Activated naive CD4-positive, alpha-beta T cell (primary cell): ENCODE data around the gene HES5.

Experiments
- DNase-seq, 4 experiments: peaks; one replicate each; lab custom pipeline; 2025; lab: John Stamatoyannopoulos, UW

HES5 gene

DNA sequence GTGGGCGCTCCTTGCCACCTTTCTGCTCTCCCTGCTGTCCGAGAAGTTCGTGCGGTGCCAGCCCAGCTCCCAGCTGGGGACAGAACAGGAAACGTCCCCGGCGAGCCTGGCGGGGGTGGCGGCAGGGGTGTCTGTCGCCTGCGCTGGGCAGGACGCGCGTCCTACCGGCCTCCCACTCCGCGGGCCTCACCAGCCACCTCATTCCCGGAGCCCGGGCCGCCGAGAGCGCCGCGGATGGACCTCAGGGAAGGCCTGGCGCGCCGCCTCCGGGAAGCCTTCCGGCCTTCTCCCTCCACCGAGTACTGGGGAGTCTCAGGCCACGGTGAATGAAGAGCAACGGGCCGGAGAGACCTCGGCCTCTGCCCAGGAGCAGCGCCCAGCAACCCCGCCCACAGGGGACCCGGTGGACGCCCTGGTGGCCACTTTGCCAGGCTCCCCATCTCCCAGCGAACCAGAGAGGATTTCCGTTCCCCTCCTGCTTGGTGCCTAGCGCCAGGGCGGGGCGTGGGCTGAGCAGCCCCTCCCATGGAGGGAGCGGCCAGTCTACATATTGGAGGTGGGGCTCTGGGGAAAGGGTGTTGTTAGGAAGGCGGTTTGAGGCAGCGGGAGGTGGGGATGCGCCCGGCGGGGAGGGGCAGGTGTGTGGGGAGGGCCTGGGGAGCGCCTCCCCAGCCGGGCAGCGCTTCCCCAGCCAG, 16.6 kb upstream of the HES5 start:
- DNase-seq: peak in 3 of 4 experiments; percentile 28 to 71 (median 61)

DNA sequence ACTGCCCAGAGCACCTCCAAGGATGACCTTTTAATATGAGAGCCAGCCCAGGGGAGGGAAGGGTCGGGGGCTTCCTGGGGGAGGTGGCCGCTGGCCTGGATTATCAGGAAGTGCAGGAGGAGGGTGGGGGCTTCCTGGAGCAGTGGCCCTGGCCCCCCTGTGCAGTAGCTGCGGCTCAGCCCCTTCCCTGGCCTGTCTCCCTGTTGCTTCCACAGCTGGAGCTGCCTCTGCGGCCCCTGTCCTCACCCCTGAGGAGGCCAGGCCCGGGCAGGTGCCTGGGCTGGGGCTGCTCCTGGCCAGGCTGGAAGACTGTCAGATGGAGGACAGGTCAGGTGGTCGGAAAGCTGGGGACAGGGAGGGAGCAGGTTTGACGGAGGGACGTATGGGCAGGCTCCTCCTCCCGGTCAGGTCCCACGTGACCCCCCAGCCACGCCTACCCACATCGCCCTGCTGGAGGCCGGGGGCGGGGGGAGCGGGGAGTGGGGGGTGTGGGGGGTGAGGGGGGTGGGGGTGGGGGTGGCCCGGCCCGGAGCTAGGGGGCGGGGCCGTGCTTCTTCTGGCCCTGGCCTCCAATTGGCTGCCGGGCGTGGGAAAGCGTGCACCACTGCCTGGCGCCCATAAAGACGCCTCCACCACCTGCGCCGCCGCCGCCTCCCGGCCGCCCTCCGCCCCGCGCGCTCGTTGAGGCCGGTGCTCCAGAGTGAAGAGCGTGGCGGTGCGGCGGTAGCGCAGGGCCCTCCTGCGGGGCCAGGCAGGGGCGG, 15.9 kb upstream of the HES5 start:
- peak; percentile 47 to 88 (median 64) for DNase-seq

DNA sequence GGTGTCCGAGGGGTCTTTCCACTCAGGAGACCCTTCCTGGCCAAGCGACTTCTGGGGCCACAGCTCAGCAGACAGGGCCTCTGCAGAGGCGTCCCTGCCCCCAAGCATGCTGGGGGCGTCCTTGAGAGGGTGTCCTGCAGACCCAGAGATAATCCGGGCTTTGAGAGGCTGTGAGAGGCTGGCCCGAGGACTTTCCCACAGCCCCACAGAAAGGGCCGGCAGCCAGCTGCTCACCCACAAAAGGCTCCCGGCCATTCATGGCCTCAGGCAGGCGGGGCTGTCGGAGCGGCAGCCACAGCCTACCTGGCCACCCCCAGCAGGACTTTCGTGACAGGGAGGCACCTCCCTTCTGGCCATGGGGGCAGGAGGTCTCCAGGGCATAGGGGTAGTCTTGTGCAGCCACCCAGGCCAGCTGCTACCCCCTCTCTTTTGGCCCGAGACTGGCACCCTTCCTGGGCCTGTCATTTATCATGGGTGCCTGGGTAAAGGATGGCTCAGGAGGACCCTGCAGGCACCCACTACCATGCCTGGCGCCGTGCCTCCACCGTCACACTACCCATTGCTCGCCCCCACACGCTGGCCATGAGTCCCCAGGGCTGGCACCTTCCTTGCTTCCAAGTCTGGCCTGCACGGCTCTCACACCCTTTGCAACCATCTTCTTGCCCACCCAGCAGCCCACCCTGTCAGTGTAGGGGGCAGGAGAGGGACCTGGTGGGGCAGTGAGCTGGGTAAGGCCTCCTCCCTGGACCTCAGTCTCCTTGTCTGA, 15.0 kb upstream of the HES5 start:
- DNase-seq: no peak

DNA sequence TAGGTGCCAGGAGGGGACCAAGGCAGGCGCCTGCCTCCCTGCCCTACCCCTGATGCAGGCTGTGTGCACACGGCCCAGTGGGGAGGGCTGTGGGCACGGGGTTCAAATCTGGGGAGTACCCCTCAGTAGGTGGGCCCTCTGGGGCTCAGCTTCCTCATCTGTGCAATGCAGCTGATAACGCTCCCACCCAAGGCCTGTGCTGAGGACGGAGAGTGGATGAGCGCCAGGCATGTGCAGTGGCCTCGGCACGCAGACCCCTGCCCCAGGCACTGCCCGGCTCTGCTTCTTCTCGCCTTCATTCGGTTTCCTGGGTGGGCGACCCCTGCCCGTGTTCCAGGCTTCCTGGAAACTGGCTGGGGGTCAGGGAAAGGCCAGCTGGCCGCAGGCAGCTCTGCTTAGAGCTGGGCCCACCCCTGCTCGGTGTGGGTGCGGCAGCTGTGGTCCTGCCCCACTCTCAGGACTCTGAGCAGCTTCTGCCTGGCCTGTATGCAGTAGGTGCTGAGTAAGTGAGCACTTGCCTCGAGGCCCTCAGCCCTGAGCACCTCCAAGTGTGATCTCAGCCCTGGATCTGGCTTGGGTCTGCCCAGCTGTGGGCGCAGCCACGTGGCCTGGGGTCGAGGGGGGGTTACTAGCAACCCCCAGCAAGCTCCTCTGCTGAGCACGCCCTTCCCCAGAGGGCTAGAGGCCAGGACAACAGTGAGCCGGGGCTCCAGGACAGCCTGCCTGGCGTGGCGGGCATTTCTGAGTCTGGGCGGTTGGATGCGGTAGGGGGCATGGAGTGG, 14.2 kb upstream of the HES5 start:
- DNase-seq: no peak

DNA sequence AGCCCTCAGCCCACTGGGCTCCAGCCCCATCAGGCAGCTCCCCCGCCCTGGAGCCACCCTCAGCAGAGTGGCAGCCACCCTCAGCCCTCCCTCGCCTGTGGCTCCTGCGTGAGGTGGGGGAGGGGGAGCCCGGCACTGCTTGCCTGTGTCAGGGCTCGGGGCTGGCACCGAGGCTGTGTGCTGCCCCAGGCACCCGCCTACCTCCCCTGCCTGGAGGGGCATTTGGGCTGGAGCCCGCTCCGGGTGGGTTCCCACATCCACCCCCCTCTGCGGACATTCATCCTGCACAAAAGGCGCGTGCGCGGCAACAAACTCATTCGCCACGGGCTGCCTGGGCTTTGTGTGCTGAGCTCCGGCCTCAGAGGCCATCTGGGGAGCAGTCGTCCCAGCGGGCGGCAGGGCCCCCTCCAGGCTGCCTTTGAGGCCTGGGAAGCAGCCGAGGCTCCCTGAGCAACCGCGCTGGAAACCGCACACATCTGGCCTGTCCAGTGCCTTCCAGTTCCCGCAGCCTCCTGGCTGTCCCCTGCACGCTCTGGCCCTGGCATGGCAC, 13.6 kb upstream of the HES5 start:
- DNase-seq: peak in 2 of 4 experiments; percentile 43 to 67

DNA sequence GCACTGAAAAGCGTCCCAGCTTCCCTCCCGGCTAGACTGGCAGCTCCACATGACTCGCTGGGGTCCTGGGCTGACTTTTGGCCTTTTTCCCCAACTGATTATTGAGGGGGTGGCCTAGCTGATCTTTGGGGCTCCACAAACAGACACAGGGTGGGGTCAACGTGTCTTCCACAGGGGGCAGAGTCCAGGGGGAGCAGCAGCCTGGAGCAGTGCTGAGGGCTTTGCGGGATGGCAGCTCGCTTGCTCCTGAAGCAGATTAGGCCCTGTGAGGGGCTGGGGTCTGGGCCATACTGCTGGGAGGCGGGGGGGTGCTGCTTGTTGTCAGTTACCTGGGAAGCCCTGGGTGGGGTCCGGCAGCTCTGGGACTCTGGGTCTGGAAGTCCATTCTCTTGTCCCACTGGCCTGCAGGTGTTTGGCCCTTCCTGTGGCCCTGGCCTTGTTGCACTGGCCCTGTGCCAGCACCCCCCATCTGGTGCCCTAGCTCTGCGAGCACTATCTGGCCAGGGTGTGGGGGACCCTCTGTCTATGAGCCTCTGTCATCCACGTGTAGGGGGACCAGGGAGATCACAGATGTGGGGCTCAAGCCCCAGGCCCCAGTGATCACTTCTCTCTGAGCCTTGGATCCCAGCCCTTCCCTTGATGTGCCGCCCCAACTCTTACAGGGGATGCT, 12.3 kb upstream of the HES5 start:
- no peak for DNase-seq

DNA sequence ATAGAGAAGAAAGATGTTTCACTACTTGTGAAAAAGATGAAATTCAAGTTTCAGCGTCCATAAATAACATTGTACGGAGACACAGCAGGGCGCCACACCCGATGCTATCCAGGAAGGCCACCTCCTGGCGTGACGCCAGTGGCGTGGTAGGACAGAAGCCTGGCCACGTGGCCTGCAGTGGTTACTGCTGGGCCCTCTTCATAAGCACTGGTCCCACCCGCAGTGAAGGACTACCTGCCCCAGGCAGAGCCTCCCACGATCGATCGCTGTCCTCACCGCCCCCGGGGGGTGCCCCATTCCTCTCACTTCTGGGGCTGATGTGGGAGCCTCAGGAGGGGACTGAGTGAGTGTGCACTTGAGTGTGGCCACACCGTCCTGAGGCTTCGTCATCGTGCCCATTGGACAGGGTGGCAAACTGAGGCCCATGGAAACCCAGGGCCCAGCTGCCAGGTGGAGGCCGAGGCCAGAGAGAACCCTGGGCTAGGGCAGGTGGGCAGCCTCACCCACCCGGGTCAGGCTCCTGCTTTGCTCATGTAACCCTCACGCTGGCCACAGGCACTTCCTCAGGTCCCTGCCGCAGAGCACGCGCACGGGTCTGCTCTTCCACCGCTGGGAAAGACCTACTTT, 11.7 kb upstream of the HES5 start:
- DNase-seq: no peak

DNA sequence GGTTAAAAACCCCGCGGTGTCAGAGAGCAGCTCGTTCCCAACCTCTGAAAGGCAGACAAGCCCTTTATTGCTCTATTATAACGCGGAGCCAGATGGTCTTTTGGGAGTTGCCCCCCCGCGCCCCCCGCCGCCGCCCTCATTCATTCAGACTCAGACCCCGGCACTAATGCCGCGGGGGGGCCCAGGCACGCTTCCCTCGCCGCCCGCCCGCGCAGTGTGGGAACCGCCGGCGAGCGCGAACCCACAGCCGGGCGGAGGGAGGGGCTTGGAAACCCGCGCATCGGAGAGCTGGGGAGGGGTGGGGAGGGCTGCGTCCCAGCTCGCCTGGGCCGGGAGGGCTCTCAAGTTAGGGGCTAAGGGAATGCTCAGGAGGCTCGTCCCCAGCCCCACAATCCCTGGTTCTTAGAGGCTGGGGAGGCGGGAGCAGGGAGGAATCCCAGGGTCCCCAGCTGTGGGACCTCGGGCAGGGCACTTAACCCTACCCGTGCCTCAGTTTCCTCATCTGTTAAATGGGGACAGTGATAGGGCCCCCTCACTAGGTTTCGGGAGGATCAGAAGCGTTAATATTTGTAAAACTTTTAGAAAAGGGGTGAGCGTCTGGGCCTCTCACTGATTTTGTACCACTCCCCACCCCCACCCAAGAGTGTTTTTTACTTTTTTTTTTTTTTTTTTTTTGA, 10.9 kb upstream of the HES5 start:
- no peak for DNase-seq

DNA sequence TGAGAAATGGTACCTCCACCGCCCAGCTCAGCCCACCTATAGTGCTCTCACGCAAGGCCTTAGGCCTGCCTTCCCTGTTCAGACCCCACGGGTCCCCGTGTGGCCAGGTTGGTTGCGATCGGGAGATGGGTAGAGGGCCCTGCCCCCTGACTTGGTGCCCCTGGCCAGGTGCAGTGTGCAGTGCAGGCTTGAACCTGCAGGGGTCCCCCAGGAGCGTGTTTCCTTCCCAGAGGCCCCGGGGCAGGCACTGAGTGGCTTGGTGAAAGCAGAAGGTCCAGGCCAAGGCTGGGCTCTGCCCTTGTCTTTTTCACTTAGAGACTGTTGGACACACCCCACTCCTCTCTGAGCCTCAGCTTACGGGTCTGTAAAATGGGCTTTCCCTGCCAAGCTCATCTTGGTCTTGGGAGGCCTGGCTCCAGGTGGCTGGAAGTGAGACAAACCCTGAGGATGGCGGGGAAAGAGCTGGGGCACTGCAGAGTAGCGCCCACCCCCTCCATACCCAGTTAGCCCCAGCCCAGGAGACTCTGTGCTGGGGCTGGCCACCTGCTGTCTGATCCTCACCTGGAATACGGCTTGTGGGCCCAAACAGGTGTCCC, 9.3 kb upstream of the HES5 start:
- DNase-seq: peak in 1 of 4 experiments; percentile 31

DNA sequence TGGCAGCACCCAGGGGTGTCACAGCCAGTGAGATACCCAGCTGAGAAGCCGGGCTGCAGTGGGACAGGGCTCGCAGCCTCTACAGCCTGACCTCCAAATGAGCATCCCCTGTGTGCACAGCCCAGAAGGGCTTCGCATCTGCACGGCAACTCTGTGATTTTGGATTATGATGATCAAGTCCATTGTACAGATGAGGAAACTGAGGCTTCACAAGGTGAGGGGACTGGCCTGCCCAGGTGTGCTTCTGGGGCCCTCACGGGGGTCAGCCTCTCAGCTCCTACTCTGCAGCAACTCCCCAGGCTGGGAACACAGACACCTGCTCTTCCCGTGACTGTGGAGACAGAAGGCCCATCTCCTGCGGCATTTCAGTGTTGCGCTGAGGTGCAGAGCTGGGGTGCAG, 8.8 kb upstream of the HES5 start:
- DNase-seq: no peak

DNA sequence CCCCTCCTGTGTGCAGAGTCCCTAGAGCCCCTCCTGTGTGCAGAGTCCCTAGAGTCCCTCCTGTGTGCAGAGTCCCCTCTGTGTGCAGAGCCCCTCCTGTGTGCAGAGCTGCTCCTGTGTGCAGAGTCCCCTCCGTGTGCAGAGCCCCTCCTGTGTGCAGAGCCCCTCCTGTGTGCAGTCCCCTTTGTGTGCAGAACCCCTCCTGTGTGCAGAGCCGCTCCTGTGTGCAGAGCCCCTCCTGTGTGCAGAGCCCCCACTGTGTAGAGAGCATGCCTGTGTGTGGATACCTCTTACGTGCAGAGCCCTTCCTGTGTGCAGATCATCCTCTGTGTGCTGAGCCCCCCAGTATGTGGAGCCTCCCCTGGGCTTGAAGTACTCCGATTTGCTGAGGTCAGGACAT, 8.3 kb upstream of the HES5 start:
- DNase-seq: no peak

DNA sequence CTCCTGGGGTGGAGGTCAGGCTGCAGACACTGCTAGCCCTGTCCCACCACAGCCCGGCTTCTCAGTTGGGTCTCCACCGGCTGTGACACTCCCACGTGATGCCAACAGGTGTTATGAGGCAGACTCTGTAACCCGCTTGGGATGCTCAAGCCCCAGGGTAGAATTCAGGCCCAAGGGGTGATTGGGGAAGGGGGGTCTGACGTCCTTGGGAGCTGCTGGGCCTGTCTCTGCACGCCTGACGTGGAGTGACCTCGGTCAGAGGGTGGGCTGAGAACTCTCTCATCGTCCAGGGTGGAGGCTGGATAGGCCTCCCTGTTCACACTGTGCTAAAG, 7.7 kb upstream of the HES5 start:
- no peak for DNase-seq

DNA sequence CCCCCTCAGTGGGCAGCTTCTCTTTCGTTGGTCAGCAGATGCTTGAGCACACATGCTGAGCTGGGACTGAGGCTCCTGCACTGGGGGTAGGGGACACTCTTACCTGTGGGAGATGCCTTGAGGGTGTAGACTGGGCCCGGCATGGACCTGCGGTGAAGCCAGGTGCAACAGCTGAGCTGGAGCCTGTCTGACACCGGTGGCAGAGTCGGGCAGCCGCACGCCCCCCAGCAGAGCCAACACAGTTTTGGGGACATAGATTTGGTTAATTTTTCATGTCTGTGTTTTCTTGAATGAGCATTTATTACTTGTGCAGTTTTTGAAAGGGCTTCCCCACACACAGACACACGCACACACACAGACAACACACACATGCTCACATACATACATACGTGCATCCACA, 5.9 kb upstream of the HES5 start:
- DNase-seq: no peak

DNA sequence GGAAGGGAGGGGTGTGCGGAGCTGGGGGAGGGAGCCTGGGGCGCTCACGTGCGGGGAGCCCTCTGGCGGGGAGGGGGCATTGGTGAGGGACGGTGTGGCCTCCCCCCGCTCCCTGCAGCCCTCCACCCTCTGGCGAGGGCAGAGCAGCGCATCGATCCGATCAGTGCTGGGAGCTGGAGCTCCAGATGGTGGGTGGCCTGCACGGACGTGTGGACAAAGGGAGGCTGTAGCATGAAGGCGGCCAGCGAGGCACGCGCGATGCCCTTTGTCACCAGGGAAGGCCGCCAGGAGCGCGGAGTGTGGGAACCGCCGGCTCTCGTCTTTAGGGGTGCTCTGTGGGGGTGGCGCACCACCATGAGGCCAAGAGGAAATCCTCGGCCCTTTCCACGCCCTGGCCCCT, 5.4 kb upstream of the HES5 start:
- no peak for DNase-seq

DNA sequence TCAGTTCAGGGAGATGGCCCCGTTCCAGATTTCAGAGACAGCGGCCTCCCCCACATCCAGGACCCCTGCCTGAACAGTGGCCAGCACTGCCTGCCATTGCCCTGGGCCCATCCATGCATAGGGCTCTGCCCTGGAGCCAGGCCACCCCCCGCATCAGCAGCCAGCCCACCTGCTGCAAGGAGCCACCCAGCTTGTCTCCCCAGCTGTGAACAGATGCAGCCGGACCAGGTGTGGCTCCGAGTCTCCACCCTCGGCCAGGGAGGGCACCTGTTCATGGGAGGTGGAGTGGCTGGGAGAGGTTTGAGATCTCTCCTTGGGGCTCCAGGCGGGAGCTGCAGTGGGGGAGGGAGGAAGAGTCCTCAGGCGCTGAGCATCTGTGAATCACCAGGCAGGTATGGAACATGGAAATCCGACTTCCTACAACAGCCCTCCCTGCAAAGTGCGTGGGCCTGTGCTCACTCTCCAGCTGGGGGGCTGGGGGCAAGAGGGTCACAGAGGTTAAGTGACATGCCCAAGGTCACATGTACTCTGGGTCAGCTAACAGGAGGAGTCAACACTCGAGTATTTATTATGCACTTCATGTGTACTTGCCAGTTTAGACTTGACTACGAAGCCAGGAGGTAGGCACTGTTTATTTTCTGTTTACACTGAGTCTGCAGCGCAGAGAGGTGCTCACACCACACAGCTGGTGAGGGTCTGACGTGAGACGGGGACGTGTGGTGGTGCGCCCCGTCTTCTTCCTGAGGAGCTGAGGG, 4.8 kb upstream of the HES5 start:
- DNase-seq: no peak

DNA sequence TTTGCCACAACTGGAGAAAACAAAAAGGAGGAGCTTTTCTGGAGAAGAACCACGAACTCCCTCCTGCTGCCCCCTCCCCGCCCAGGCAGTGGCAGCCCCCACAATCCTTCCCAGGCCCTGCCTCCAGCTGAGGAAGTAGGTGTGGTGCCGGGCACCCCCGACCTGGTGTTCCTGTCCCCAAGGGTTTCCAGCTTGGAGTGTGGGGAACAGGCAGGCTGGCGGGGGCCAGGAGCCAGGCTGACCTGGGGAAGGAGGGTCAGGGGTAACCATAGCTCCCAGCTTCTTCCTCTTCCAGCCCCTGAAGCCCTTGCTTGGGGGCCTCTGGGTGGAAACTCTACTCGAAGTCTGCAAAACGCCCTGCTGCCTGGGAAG, 4.2 kb upstream of the HES5 start:
- DNase-seq: no peak

DNA sequence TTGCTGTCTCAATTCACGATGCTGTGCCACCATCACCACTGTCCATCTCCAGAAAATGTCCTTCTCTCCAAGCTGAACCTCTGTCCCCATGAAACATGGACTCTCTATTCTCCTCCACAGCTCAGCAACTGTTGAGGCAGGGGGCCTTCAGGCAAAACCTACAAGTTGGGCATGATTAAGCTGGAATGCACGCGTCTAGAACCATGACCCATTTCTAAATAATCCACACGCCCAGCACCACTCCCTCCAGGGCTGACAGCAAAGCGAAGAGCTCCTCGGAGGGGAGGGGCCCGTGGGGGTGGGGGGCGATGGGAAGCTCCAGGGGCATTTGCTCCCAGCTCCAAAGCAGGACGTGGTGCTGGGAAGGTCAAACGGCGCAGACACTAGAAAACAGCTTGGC, 3.3 kb upstream of the HES5 start:
- DNase-seq: no peak

DNA sequence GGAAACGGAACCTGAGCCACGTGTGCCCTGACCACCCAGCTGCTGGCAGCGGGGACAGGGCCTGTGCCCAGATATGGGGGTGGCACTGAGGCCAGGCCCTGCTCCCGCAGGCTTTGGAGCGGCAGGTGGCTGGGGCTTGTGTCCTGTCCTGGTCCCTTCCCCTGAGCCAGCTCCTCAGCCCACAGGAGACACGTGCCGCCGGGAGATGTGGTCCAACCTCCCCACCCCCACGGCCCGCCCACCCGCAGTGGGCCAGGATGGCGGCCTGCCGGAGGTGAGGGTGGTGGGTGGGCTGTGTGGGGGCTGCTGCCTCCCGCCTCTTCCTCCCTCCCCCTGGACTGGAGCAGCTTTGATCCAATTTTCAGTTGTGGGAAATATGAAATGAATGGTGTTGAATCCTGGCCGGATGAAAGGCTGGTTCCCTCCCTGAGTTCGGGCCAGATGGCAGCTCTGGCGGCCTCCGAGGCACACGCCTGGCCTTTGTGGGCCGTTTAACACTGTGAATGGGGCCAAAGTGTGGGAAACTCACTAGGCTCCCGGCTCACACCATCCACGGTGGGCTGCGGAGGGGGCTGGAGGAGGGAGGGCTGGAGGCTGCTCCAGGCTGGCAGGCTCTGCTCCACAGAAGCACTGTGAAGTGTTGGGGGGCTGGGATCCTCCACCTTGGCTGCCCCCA, 2.6 kb upstream of the HES5 start:
- no peak for DNase-seq
